Brain pericyte (primary cell): Measurements from ENCODE around the gene PRKAB2.
"Not testable (repeated sequence)": the region's sequence is repeated elsewhere in the genome, so short reads cannot be mapped to it uniquely, and the experiment has no call there.

Experiments
- DNase-seq: peaks from one replicate; pipeline ENCODE4 v3.0.0-alpha.2; 2012; ENCODE audit warnings: low read depth, low spot score

PRKAB2 gene

GRCh38 chr1:147172168-147173016 is at the start of gene PRKAB2:
PRKAB2 (minus strand) TSS chr1:147172470; CDS start chr1:147172144, 326 bp downstream.
- DNase-seq = peak; percentile 80

GRCh38 chr1:147218606-147219005 is 46.3 kb upstream of the PRKAB2 start:
- no peak for DNase-seq

- DNase-seq = no peak
Observed at GRCh38 chr1:147217141-147217540, 44.9 kb upstream of the PRKAB2 start.

- DNase-seq = no peak
Observed at GRCh38 chr1:147216124-147216523, 43.9 kb upstream of the PRKAB2 start.

- no peak for DNase-seq
Observed at GRCh38 chr1:147215540-147215916, 43.3 kb upstream of the PRKAB2 start.

- no peak for DNase-seq
Observed at GRCh38 chr1:147214842-147215539, 42.7 kb upstream of the PRKAB2 start.

GRCh38 chr1:147214325-147214724 is 42.1 kb upstream of the PRKAB2 start:
- no peak for DNase-seq

GRCh38 chr1:147213271-147213670 is 41.0 kb upstream of the PRKAB2 start:
- DNase-seq = no peak

GRCh38 chr1:147211577-147211976 is 39.3 kb upstream of the PRKAB2 start:
- no peak for DNase-seq

GRCh38 chr1:147210987-147211386 is 38.7 kb upstream of the PRKAB2 start:
- no peak for DNase-seq

- no peak for DNase-seq
Observed at GRCh38 chr1:147209825-147210821, 37.9 kb upstream of the PRKAB2 start.

GRCh38 chr1:147208619-147209018 is 36.3 kb upstream of the PRKAB2 start:
- no peak for DNase-seq

GRCh38 chr1:147207192-147207591 is 34.9 kb upstream of the PRKAB2 start:
- DNase-seq = no peak

GRCh38 chr1:147204080-147204479 is 31.8 kb upstream of the PRKAB2 start:
- no peak for DNase-seq

- DNase-seq = no peak
Observed at GRCh38 chr1:147202576-147202975, 30.3 kb upstream of the PRKAB2 start.

GRCh38 chr1:147201786-147202185 is 29.5 kb upstream of the PRKAB2 start:
- no peak for DNase-seq

- no peak for DNase-seq
Observed at GRCh38 chr1:147201276-147201675, 29.0 kb upstream of the PRKAB2 start.

GRCh38 chr1:147197324-147197723 is 25.1 kb upstream of the PRKAB2 start:
- not testable (repeated sequence) for DNase-seq

GRCh38 chr1:147189514-147189913 is 17.2 kb upstream of the PRKAB2 start:
- DNase-seq = no peak

GRCh38 chr1:147185432-147185831 is 13.2 kb upstream of the PRKAB2 start:
- no peak for DNase-seq

GRCh38 chr1:147177611-147178380 is 5.5 kb upstream of the PRKAB2 start:
- DNase-seq = no peak
